HepG2 (cell line): ENCODE data around the gene PRRT2. TPM values are rescaled to one million over a fixed set of nuclear protein-coding genes. Genes with fewer than 3 reads are reported as not detected.

Experiments used
- ARHGAP35 ChIP-seq: sonication (generic); formaldehyde crosslinking; IDR thresholded peaks from 2 replicates; pipeline ENCODE4 v1.9.0; 2022; ENCODE audit warnings: mild to moderate bottlenecking, inconsistent platforms, moderate library complexity, missing genetic modification reagents, borderline replicate concordance
- GLI4 ChIP-seq: sonication (generic); formaldehyde crosslinking; IDR thresholded peaks from 2 replicates; pipeline ENCODE4 v1.5.1; 2020; ENCODE audit warnings: missing genetic modification reagents, mild to moderate bottlenecking, moderate library complexity, borderline replicate concordance
- HMGXB3 ChIP-seq: sonication (generic); formaldehyde crosslinking; IDR thresholded peaks from 2 replicates; pipeline ENCODE4 v1.4.0; 2020; ENCODE audit warnings: missing genetic modification reagents, borderline replicate concordance
- PRDM10 ChIP-seq: sonication (generic); formaldehyde crosslinking; IDR thresholded peaks from 2 replicates; pipeline ENCODE4 v1.4.0; 2020; ENCODE audit warnings: low read depth, missing genetic modification reagents
- RFX5 ChIP-seq: IDR thresholded peaks from 2 replicates; pipeline ENCODE4 v1.6.1; 2011; ENCODE audit warnings: low read depth, low read length, improper control_type of control experiment
- SALL2 ChIP-seq: sonication (generic); formaldehyde crosslinking; IDR thresholded peaks from 2 replicates; pipeline ENCODE4 v1.8.1; 2023; ENCODE audit warnings: mild to moderate bottlenecking, missing genetic modification reagents, inconsistent platforms
- SP2 ChIP-seq: sonication (generic); formaldehyde crosslinking; IDR thresholded peaks from 2 replicates; pipeline ENCODE4 v1.5.1; 2020; ENCODE audit warnings: mild to moderate bottlenecking, missing genetic modification reagents
- ZBTB44 ChIP-seq: sonication (generic); formaldehyde crosslinking; IDR thresholded peaks from 2 replicates; pipeline ENCODE4 v1.4.0; 2020; ENCODE audit warnings: missing genetic modification reagents
- ZNF136 ChIP-seq: sonication (generic); formaldehyde crosslinking; IDR thresholded peaks from 2 replicates; pipeline ENCODE4 v1.8.1; 2022; ENCODE audit warnings: low read depth, mild to moderate bottlenecking, moderate library complexity, missing genetic modification reagents
- ZNF18 ChIP-seq: sonication (generic); formaldehyde crosslinking; IDR thresholded peaks from 2 replicates; pipeline ENCODE4 v1.8.0; 2022; ENCODE audit warnings: mild to moderate bottlenecking, missing genetic modification reagents; ENCODE audit not compliant: insufficient replicate concordance
- ZNF234 ChIP-seq: sonication (generic); formaldehyde crosslinking; conservative IDR thresholded peaks from 2 replicates; pipeline ENCODE4 v1.5.1; 2020; ENCODE audit warnings: mild to moderate bottlenecking, missing genetic modification reagents
- ZNF235 ChIP-seq: sonication (generic); formaldehyde crosslinking; IDR thresholded peaks from 2 replicates; pipeline ENCODE4 v1.8.1; 2023; ENCODE audit warnings: mild to moderate bottlenecking, missing genetic modification reagents, borderline replicate concordance
- ZNF577 ChIP-seq: sonication (generic); formaldehyde crosslinking; IDR thresholded peaks from 2 replicates; pipeline ENCODE4 v1.4.0; 2020; ENCODE audit warnings: mild to moderate bottlenecking, low read depth, missing genetic modification reagents, borderline replicate concordance
- ZSCAN29 ChIP-seq: sonication (generic); formaldehyde crosslinking; conservative IDR thresholded peaks from 2 replicates; pipeline ENCODE4 v1.4.0; 2020; ENCODE audit warnings: mild to moderate bottlenecking, missing genetic modification reagents
- polyA plus RNA-seq, 8 experiments: library from polyadenylated mRNA; depleted of rRNA in 3 of 8; stranded (reverse) in 7 of 8; unstranded in 1 of 8; fragments of >200 nt; fragmentation: Illumina TruSeq in 4 of 8; extraction: Trizol in 4 of 8; gene quantifications; 2 replicates each; pipeline versions ENCODE4 v1.2.1 to v1.2.3, GENCODE V29; 2011 to 2016; ENCODE audit warnings: low read depth in 4 of 8, missing spikeins in 1 of 8, mixed read lengths in 1 of 8; ENCODE audit not compliant: insufficient read depth in 1 of 8
- total RNA-seq, 5 experiments: library from RNA; depleted of rRNA; stranded (reverse); fragments of >200 nt; fragmentation: Illumina TruSeq; extraction: Trizol; gene quantifications; 2 replicates each; pipeline ENCODE4 v1.2.3, GENCODE V29; 2016; ENCODE audit warnings: low read depth in 1 of 5

The PRRT2 gene
- total and polyA plus RNA-seq, 2 of the 13 experiments (the other 11 are each of a cell fraction or from before 2014, with no cell fraction given) = 0.51 to 1.1 TPM

- no peak for TF ChIP-seq RFX5
- 0 out of 2 replicates have a peak, but pooled peaks have one; percentile 41 for TF ChIP-seq ZNF234 (CRISPR knock-in tag)
- no peak for TF ChIP-seq ZNF235 (CRISPR knock-in tag)
- TF ChIP-seq ZNF18 = no peak
- TF ChIP-seq ZNF136 = no peak
- TF ChIP-seq ZBTB44 (CRISPR knock-in tag) = no peak
- no peak for TF ChIP-seq ZNF577 (CRISPR knock-in tag)
- 0 out of 2 replicates have a peak, but pooled peaks have one; percentile 13 for TF ChIP-seq HMGXB3
- no peak for TF ChIP-seq ZSCAN29 (CRISPR knock-in tag)
- 0 out of 2 replicates have a peak, but pooled peaks have one; percentile 8 for TF ChIP-seq SALL2 (CRISPR knock-in tag)
- no peak for TF ChIP-seq SP2 (CRISPR knock-in tag)
- TF ChIP-seq GLI4 (CRISPR knock-in tag) = no peak
- TF ChIP-seq ARHGAP35 (CRISPR knock-in tag) = no peak; the same call in 1 of the 2 replicates
- no peak for TF ChIP-seq PRDM10 (CRISPR knock-in tag)
Measured at GRCh38 chr16:29789775-29790182, 22.2 kb upstream of the PRRT2 start (continued).
